GM06990 (cell line): ENCODE data around the gene NEK2.
"Not testable (repeated sequence)": the region's sequence is repeated elsewhere in the genome, so short reads cannot be mapped to it uniquely, and the experiment has no call there.

ENCODE experiments used
- DNase-seq: peaks from one replicate; pipeline ENCODE4 v3.0.0-alpha.2; 2011; ENCODE audit not compliant: insufficient read length; ENCODE audit errors: extremely low read depth
- H3K27me3 ChIP-seq: replicated peaks from 2 replicates; pipeline ENCODE4 v1.6.0; 2011; ENCODE audit warnings: low read length; ENCODE audit not compliant: control insufficient read depth, insufficient read depth
- H3K36me3 ChIP-seq: 2 replicates; pipeline ENCODE4 v1.5.1; 2011; ENCODE audit warnings: low read length; ENCODE audit not compliant: control insufficient read depth, insufficient read depth
- H3K4me3 ChIP-seq: replicated peaks from 2 replicates; pipeline ENCODE4 v1.5.1; 2011; ENCODE audit warnings: low read depth, mild to moderate bottlenecking, control low read depth, low read length
- CTCF ChIP-seq: IDR thresholded peaks from 2 replicates; pipeline ENCODE4 v1.5.1; 2011; ENCODE audit warnings: low read length, control low read depth, mild to moderate bottlenecking, inconsistent platforms; ENCODE audit not compliant: insufficient read depth, poor library complexity, severe bottlenecking

The NEK2 gene

GRCh38 chr1:211675230-211676105, at the start of gene NEK2:
TSS of gene NEK2 (minus strand) at chr1:211675621. CDS start at chr1:211675479, 142 bp downstream.
- DNase-seq, result peak; percentile 83
- TF ChIP-seq CTCF, result no peak

GRCh38 chr1:211724687-211725196, 49.3 kb upstream of the NEK2 start:
- Histone ChIP-seq H3K4me3 (no peak overlapping the region), H3K36me3 (no peaks in the 10 kb centered on the region), H3K27me3 (no peaks in the 10 kb centered on the region)
- DNase-seq, result no peak
- no peak for TF ChIP-seq CTCF

More at GRCh38 chr1:211675230-211676105, at the start of gene NEK2:
- Histone ChIP-seq H3K4me3 (peak within 1 kb of the TSS; percentile 82), H3K36me3 (no peaks in the 10 kb centered on the region; the same call in 1 of the 2 replicates), H3K27me3 (no peaks in the 10 kb centered on the region)

GRCh38 chr1:211723273-211723672, 47.9 kb upstream of the NEK2 start:
- TF ChIP-seq CTCF, result no peak
- Histone ChIP-seq H3K4me3 (no peak overlapping the region), H3K27me3 (no peaks in the 10 kb centered on the region), H3K36me3 (no peaks in the 10 kb centered on the region)
- DNase-seq, result no peak

- Histone ChIP-seq H3K36me3 (no peaks in the 10 kb centered on the region), H3K4me3 (no peak overlapping the region), H3K27me3 (no peaks in the 10 kb centered on the region)
- no peak for TF ChIP-seq CTCF
- DNase-seq, result no peak
These were observed 47.1 kb upstream of the NEK2 start for GRCh38 chr1:211722277-211723175.

- H3K36me3 ChIP-seq, H3K27me3 ChIP-seq, DNase-seq, H3K4me3 ChIP-seq: not testable (repeated sequence)
These were observed 41.1 kb upstream of the NEK2 start for GRCh38 chr1:211716555-211716954.

- no peaks in the 10 kb centered on the region for H3K36me3 ChIP-seq
- H3K4me3 ChIP-seq, result no peak overlapping the region
- DNase-seq, result no peak
- H3K27me3 ChIP-seq, result no peaks in the 10 kb centered on the region
- no peak for TF ChIP-seq CTCF
These were observed 40.5 kb upstream of the NEK2 start for GRCh38 chr1:211715971-211716370.
